ENCODE results near the gene PLEKHH2. TPM values are rescaled to one million over a fixed set of nuclear protein-coding genes. Genes with fewer than 3 reads are reported as not detected.

The PLEKHH2 gene
- total RNA-seq, 1 donor from 2014 or later, result 27.5 TPM

GRCh38 chr2:43810452-43810851, 173.4 kb downstream of the PLEKHH2 start:
- H3K36me3 ChIP-seq, result peaks cover 0 to 16% of the 10 kb centered on the region in 2 donors
- H3K27ac ChIP-seq, result no peak overlapping the region
- no peaks in the 10 kb centered on the region for H3K9me3 ChIP-seq
- no peak for DNase-seq (ENCODE audit: extremely low spot score in 2 of 2)
- TF ChIP-seq POLR2AphosphoS5 (IDR thresholded peaks at IDR 0.05; ENCODE audit: insufficient read depth in 1 of 2, low read depth in 1 of 2) (no peak), POLR2A (IDR thresholded peaks at IDR 0.05) (no peak), CTCF (IDR thresholded peaks at IDR 0.05) (no peak)
- H3K27me3 ChIP-seq, result no peaks in the 10 kb centered on the region
- no peak overlapping the region for H3K4me3 ChIP-seq
- intact Hi-C loops (cut with DNase I), result no loop called here
- no peaks in the 10 kb centered on the region for H3K4me1 ChIP-seq

- Histone ChIP-seq H3K27ac (no peak overlapping the region), H3K4me3 (no peak overlapping the region), H3K4me1 (no peaks in the 10 kb centered on the region), H3K9me3 (no peaks in the 10 kb centered on the region), H3K27me3 (no peaks in the 10 kb centered on the region), H3K36me3 (peaks cover 0 to 16% of the 10 kb centered on the region in 2 donors)
- no peak for DNase-seq (ENCODE audit: extremely low spot score in 2 of 2)
- intact Hi-C loops (cut with DNase I), result no loop called here
- TF ChIP-seq CTCF (IDR thresholded peaks at IDR 0.05) (no peak), POLR2A (IDR thresholded peaks at IDR 0.05) (no peak), POLR2AphosphoS5 (IDR thresholded peaks at IDR 0.05; ENCODE audit: insufficient read depth in 1 of 2, low read depth in 1 of 2) (no peak)
Observed at GRCh38 chr2:43810888-43811287, 173.8 kb downstream of the PLEKHH2 start.

- intact Hi-C loops (cut with DNase I), result no loop called here
Observed at GRCh38 chr2:43812006-43812405, 174.9 kb downstream of the PLEKHH2 start.

GRCh38 chr2:43812947-43813346, 175.9 kb downstream of the PLEKHH2 start:
- H3K4me3 ChIP-seq, result no peak overlapping the region
- no peaks in the 10 kb centered on the region for H3K27me3 ChIP-seq
- no peak overlapping the region for H3K27ac ChIP-seq
- no peak for DNase-seq (ENCODE audit: extremely low spot score in 2 of 2)
- H3K9me3 ChIP-seq, result no peaks in the 10 kb centered on the region
- peaks cover 0 to 16% of the 10 kb centered on the region in 2 donors for H3K36me3 ChIP-seq
- TF ChIP-seq POLR2A (IDR thresholded peaks at IDR 0.05) (no peak), POLR2AphosphoS5 (IDR thresholded peaks at IDR 0.05; ENCODE audit: insufficient read depth in 1 of 2, low read depth in 1 of 2) (no peak), CTCF (IDR thresholded peaks at IDR 0.05) (no peak)
- no peaks in the 10 kb centered on the region for H3K4me1 ChIP-seq
- intact Hi-C loops (cut with DNase I), result no loop called here

More at GRCh38 chr2:43812006-43812405, 174.9 kb downstream of the PLEKHH2 start:
- no peaks in the 10 kb centered on the region for H3K9me3 ChIP-seq
- no peak for DNase-seq (ENCODE audit: extremely low spot score in 2 of 2)
- H3K27ac ChIP-seq, result no peak overlapping the region
- peaks cover 0 to 16% of the 10 kb centered on the region in 2 donors for H3K36me3 ChIP-seq
- TF ChIP-seq CTCF (IDR thresholded peaks at IDR 0.05) (no peak), POLR2A (IDR thresholded peaks at IDR 0.05) (no peak), POLR2AphosphoS5 (IDR thresholded peaks at IDR 0.05; ENCODE audit: insufficient read depth in 1 of 2, low read depth in 1 of 2) (no peak)
- no peak overlapping the region for H3K4me3 ChIP-seq
- H3K4me1 ChIP-seq, result no peaks in the 10 kb centered on the region
- no peaks in the 10 kb centered on the region for H3K27me3 ChIP-seq

- Histone ChIP-seq H3K27me3 (no peaks in the 10 kb centered on the region), H3K36me3 (peaks cover 0 to 9% of the 10 kb centered on the region in 2 donors), H3K4me1 (no peaks in the 10 kb centered on the region), H3K27ac (no peak overlapping the region), H3K9me3 (no peaks in the 10 kb centered on the region), H3K4me3 (no peak overlapping the region)
- TF ChIP-seq POLR2A (IDR thresholded peaks at IDR 0.05) (no peak), CTCF (IDR thresholded peaks at IDR 0.05) (no peak), POLR2AphosphoS5 (IDR thresholded peaks at IDR 0.05; ENCODE audit: insufficient read depth in 1 of 2, low read depth in 1 of 2) (no peak)
- no peak for DNase-seq (ENCODE audit: extremely low spot score in 2 of 2)
- intact Hi-C loops (cut with DNase I), result no loop called here
Observed at GRCh38 chr2:43814711-43815110, 177.7 kb downstream of the PLEKHH2 start.

Small RNAs within 50 kb of the gene (small RNA-seq; reads per million reads assigned to genes)
- gene RF00019, result not detected
- not detected for gene RN7SKP66

Other genes starting within 250 kb of the PLEKHH2 start
- 32.2 TPM for gene THADA, start 41.2 kb upstream of the PLEKHH2 start, total RNA-seq
- gene C1GALT1C1L, start 39.2 kb downstream of the PLEKHH2 start, total RNA-seq, result 1.2 TPM
- 29.7 TPM for gene DYNC2LI1, start 136.8 kb downstream of the PLEKHH2 start, total RNA-seq
- gene ABCG5, start 201.6 kb downstream of the PLEKHH2 start, total RNA-seq, result not detected
- not detected for gene ABCG8, start 201.7 kb downstream of the PLEKHH2 start, total RNA-seq